ENCODE data around the gene PATL1. TPM values are rescaled to one million over a fixed set of nuclear protein-coding genes. Genes with fewer than 3 reads are reported as not detected.
"Not testable (repeated sequence)": the region's sequence is repeated elsewhere in the genome, so short reads cannot be mapped to it uniquely, and the experiment has no call there.

PATL1 gene
- total RNA-seq (10 to 100 TPM; 20.2 to 30.2 (median 23.7) TPM), polyA plus RNA-seq (11.7 TPM)
- long read RNA-seq, donor 1, full-length matches to known transcripts = 4 of 11 reads
- long read RNA-seq, donor 1, partial matches to known transcripts = 5 of 11 reads
- long read RNA-seq, donor 1, other reads (novel, unspliced or antisense) = 2 of 11 reads
- long read RNA-seq, donor 2, full-length matches to known transcripts = 3 of 5 reads
- long read RNA-seq, donor 2, partial matches to known transcripts = 1 of 5 reads
- long read RNA-seq, donor 2, other reads (novel, unspliced or antisense) = 1 of 5 reads
- long read RNA-seq, donor 3, full-length matches to known transcripts = 3 of 19 reads
- long read RNA-seq, donor 3, partial matches to known transcripts = 11 of 19 reads
- long read RNA-seq, donor 3, other reads (novel, unspliced or antisense) = 5 of 19 reads
- long read RNA-seq, donor 4, full-length matches to known transcripts = 1 of 2 reads
- long read RNA-seq, donor 4, partial matches to known transcripts = 0 of 2 reads
- long read RNA-seq, donor 4, other reads (novel, unspliced or antisense) = 1 of 2 reads

GRCh38 chr11:59668950-59669610 lies at the start of gene PATL1:
TSS of gene PATL1 (minus strand) at chr11:59669037. CDS start at chr11:59668895, 142 bp downstream.
- under 1% methylated on average over 68 of the region's 68 CpGs for WGBS
- peak; percentile 98 for ATAC-seq
- intact Hi-C loops (cut with DNase I) = loop anchor here in 2 of 4 donors (2.0 to 10.0 kb wide), 3 partner anchors 114 to 136 kb away; no protein-coding TSS in a partner anchor

GRCh38 chr11:59716051-59716450 lies 47.2 kb upstream of the PATL1 start:
- intact Hi-C loops (cut with DNase I) = no loop called here
- WGBS = 57% methylated on average over 3 of the region's 3 CpGs
- Histone ChIP-seq H3K27me3 (ENCODE audit: control insufficient read depth, insufficient read depth) (no peaks in the 10 kb centered on the region), H3K4me1 (ENCODE audit: control insufficient read depth, insufficient read depth, low read length) (no peaks in the 10 kb centered on the region), H3K27ac (ENCODE audit: low read length) (no peak overlapping the region), H3K4me3 (ENCODE audit: low read length) (no peak overlapping the region), H3K9me3 (ENCODE audit: control insufficient read depth, low read length) (no peaks in the 10 kb centered on the region)
- ATAC-seq (no peak), DNase-seq (no peak)

More at GRCh38 chr11:59668950-59669610, at the start of gene PATL1:
- peak; percentile 100 for DNase-seq
- Histone ChIP-seq H3K9me3 (ENCODE audit: control insufficient read depth, low read length) (no peaks in the 10 kb centered on the region), H3K27ac (ENCODE audit: low read length) (peak within 1 kb of the TSS; percentile 100), H3K4me1 (ENCODE audit: control insufficient read depth, insufficient read depth, low read length) (no peaks in the 10 kb centered on the region), H3K27me3 (ENCODE audit: control insufficient read depth, insufficient read depth) (no peaks in the 10 kb centered on the region), H3K4me3 (ENCODE audit: low read length) (peak within 1 kb of the TSS; percentile 98)

GRCh38 chr11:59713745-59714144 lies 44.9 kb upstream of the PATL1 start, which contains the start of gene OR10V1:
TSS of gene OR10V1 (minus strand) at chr11:59713845. CDS start at chr11:59713845, 0 bp downstream.
- no peak within 1 kb of the TSS for H3K4me3 ChIP-seq (ENCODE audit: low read length)
- no peak for ATAC-seq

GRCh38 chr11:59710136-59710847 lies 41.5 kb upstream of the PATL1 start:
- Histone ChIP-seq H3K4me3 (ENCODE audit: low read length) (no peak overlapping the region), H3K4me1 (ENCODE audit: control insufficient read depth, insufficient read depth, low read length) (no peaks in the 10 kb centered on the region), H3K27me3 (ENCODE audit: control insufficient read depth, insufficient read depth) (no peaks in the 10 kb centered on the region), H3K9me3 (ENCODE audit: control insufficient read depth, low read length) (no peaks in the 10 kb centered on the region), H3K27ac (ENCODE audit: low read length) (no peak overlapping the region)
- intact Hi-C loops (cut with DNase I) = no loop called here
- no peak for ATAC-seq
- WGBS = 67% methylated on average over 3 of the region's 3 CpGs
- DNase-seq = no peak

More at GRCh38 chr11:59713745-59714144, 44.9 kb upstream of the PATL1 start, which contains the start of gene OR10V1:
- no peaks in the 10 kb centered on the region for H3K9me3 ChIP-seq (ENCODE audit: control insufficient read depth, low read length)
- WGBS = 84% methylated on average over 2 of the region's 2 CpGs
- DNase-seq = no peak
- H3K27ac ChIP-seq (ENCODE audit: low read length) = no peak within 1 kb of the TSS
- intact Hi-C loops (cut with DNase I) = no loop called here
- no peaks in the 10 kb centered on the region for H3K27me3 ChIP-seq (ENCODE audit: control insufficient read depth, insufficient read depth)
- no peaks in the 10 kb centered on the region for H3K4me1 ChIP-seq (ENCODE audit: control insufficient read depth, insufficient read depth, low read length)

GRCh38 chr11:59708537-59708936 lies 39.7 kb upstream of the PATL1 start:
- Histone ChIP-seq H3K4me1 (ENCODE audit: control insufficient read depth, insufficient read depth, low read length) (no peaks in the 10 kb centered on the region), H3K27ac (ENCODE audit: low read length) (no peak overlapping the region), H3K9me3 (ENCODE audit: control insufficient read depth, low read length) (no peaks in the 10 kb centered on the region), H3K27me3 (ENCODE audit: control insufficient read depth, insufficient read depth) (no peaks in the 10 kb centered on the region), H3K4me3 (ENCODE audit: low read length) (no peak overlapping the region)
- ATAC-seq = no peak
- intact Hi-C loops (cut with DNase I) = no loop called here
- 38% methylated on average over 1 of the region's 1 CpG for WGBS
- DNase-seq = no peak

- intact Hi-C loops (cut with DNase I) = no loop called here
- Histone ChIP-seq H3K27me3 (ENCODE audit: control insufficient read depth, insufficient read depth) (no peaks in the 10 kb centered on the region), H3K4me3 (ENCODE audit: low read length) (no peak overlapping the region), H3K27ac (ENCODE audit: low read length) (no peak overlapping the region), H3K4me1 (ENCODE audit: control insufficient read depth, insufficient read depth, low read length) (no peaks in the 10 kb centered on the region), H3K9me3 (ENCODE audit: control insufficient read depth, low read length) (no peaks in the 10 kb centered on the region)
- no peak for ATAC-seq
- DNase-seq = no peak
- WGBS = 85% methylated on average over 1 of the region's 1 CpG
Observed at GRCh38 chr11:59707371-59707770, 38.5 kb upstream of the PATL1 start.

GRCh38 chr11:59706518-59707285 lies 37.9 kb upstream of the PATL1 start:
- no peak overlapping the region for H3K27ac ChIP-seq (ENCODE audit: low read length)
- H3K27me3 ChIP-seq (ENCODE audit: control insufficient read depth, insufficient read depth) = no peaks in the 10 kb centered on the region
- H3K4me1 ChIP-seq (ENCODE audit: control insufficient read depth, insufficient read depth, low read length) = no peaks in the 10 kb centered on the region
- DNase-seq (no peak), ATAC-seq (no peak)
- no peaks in the 10 kb centered on the region for H3K9me3 ChIP-seq (ENCODE audit: control insufficient read depth, low read length)
- intact Hi-C loops (cut with DNase I) = no loop called here
- H3K4me3 ChIP-seq (ENCODE audit: low read length) = no peak overlapping the region
- 75% methylated on average over 5 of the region's 5 CpGs for WGBS

- DNase-seq (no peak), ATAC-seq (no peak)
- H3K9me3 ChIP-seq (ENCODE audit: control insufficient read depth, low read length) = no peaks in the 10 kb centered on the region
- no peaks in the 10 kb centered on the region for H3K4me1 ChIP-seq (ENCODE audit: control insufficient read depth, insufficient read depth, low read length)
- H3K27ac ChIP-seq (ENCODE audit: low read length) = no peak overlapping the region
- intact Hi-C loops (cut with DNase I) = no loop called here
- WGBS = 96% methylated on average over 6 of the region's 6 CpGs
- H3K27me3 ChIP-seq (ENCODE audit: control insufficient read depth, insufficient read depth) = no peaks in the 10 kb centered on the region
- H3K4me3 ChIP-seq (ENCODE audit: low read length) = no peak overlapping the region
Observed at GRCh38 chr11:59705294-59705693, 36.5 kb upstream of the PATL1 start.

GRCh38 chr11:59703515-59703914 lies 34.7 kb upstream of the PATL1 start:
- H3K4me3 ChIP-seq (ENCODE audit: low read length); intact Hi-C loops (cut with DNase I); ATAC-seq; H3K4me1 ChIP-seq (ENCODE audit: control insufficient read depth, insufficient read depth, low read length); H3K27me3 ChIP-seq (ENCODE audit: control insufficient read depth, insufficient read depth); DNase-seq; H3K9me3 ChIP-seq (ENCODE audit: control insufficient read depth, low read length); H3K27ac ChIP-seq (ENCODE audit: low read length): not testable (repeated sequence)
- 90% methylated on average over 1 of the region's 1 CpG for WGBS

- DNase-seq; H3K9me3 ChIP-seq (ENCODE audit: control insufficient read depth, low read length); intact Hi-C loops (cut with DNase I); H3K27ac ChIP-seq (ENCODE audit: low read length); H3K4me3 ChIP-seq (ENCODE audit: low read length); H3K27me3 ChIP-seq (ENCODE audit: control insufficient read depth, insufficient read depth); ATAC-seq; H3K4me1 ChIP-seq (ENCODE audit: control insufficient read depth, insufficient read depth, low read length): not testable (repeated sequence)
- WGBS = 79% methylated on average over 4 of the region's 5 CpGs
Observed at GRCh38 chr11:59700157-59700556, 31.3 kb upstream of the PATL1 start.

Measured in right cardiac atrium (tissue), 5 donors.